PC-3 (cell line): ENCODE results near the gene GAPDH. TPM values are rescaled to one million over a fixed set of nuclear protein-coding genes. Genes with fewer than 3 reads are reported as not detected.
A peak's percentile ranks its signal among the peaks of the same experiment; 100 is the strongest.

Experiments
- ATAC-seq: fragments of 200-7000 bp; cut with Tn5 transposase; 2 replicates; pipeline ENCODE4 v1.9.1; 2020; ENCODE audit warnings: mild to moderate bottlenecking, moderate library complexity
- BruUV-seq: library from RNA; stranded (reverse); fragments of 400-500 nt; replicated peaks from 2 replicates; lab custom pipeline; 2021; lab: Mats Ljungman, UMichigan
- CTCF ChIA-PET: fragments of 300-600 bp; sonication (Branson Sonifier 250); formaldehyde crosslinking; loops from one replicate; lab custom pipeline; 2022; ENCODE audit warnings: antibody characterized with exemption; lab: Charles Lee
- POLR2A ChIA-PET: fragments of 300-600 bp; sonication (Branson Sonifier 250); formaldehyde crosslinking; loops from one replicate; lab custom pipeline; 2022; ENCODE audit warnings: antibody characterized with exemption; ENCODE audit not compliant: unreplicated experiment; lab: Charles Lee
- DNase-seq: peaks from one replicate; pipeline ENCODE4 v3.0.0-alpha.2; 2015
- H2AFZ ChIP-seq: fragments of 300-600 bp; sonication (generic); 2 replicates; pipeline ENCODE4 v1.6.0; 2016; ENCODE audit warnings: antibody characterized with exemption, low read length
- H3F3A ChIP-seq: fragments of 300-600 bp; sonication (generic); one replicate; pipeline ENCODE4 v1.6.0; 2017; ENCODE audit warnings: antibody characterized with exemption, low read length, control low read depth, mild to moderate bottlenecking; ENCODE audit not compliant: unreplicated experiment
- H3K27ac ChIP-seq: fragments of 300-600 bp; sonication (generic); 2 replicates; pipeline ENCODE4 v1.5.1; 2016; ENCODE audit warnings: mild to moderate bottlenecking, low read length
- H3K27me3 ChIP-seq: fragments of 300-600 bp; sonication (generic); 2 replicates; pipeline ENCODE4 v1.6.1; 2016; ENCODE audit warnings: low read length, mixed read lengths
- H3K36me3 ChIP-seq: fragments of 300-600 bp; sonication (generic); 2 replicates; pipeline ENCODE4 v1.6.1; 2016; ENCODE audit warnings: low read depth, mixed run types, low read length, mixed read lengths
- H3K4me1 ChIP-seq: fragments of 300-600 bp; sonication (generic); 2 replicates; pipeline ENCODE4 v1.5.1; 2016; ENCODE audit warnings: low read length; ENCODE audit not compliant: insufficient read depth
- H3K4me2 ChIP-seq: fragments of 300-600 bp; sonication (generic); 2 replicates; pipeline ENCODE4 v1.6.0; 2016; ENCODE audit warnings: low read length
- H3K4me3 ChIP-seq: fragments of 300-600 bp; sonication (generic); 2 replicates; pipeline ENCODE4 v1.5.1; 2016; ENCODE audit warnings: mild to moderate bottlenecking, low read length, mixed read lengths
- H3K79me2 ChIP-seq: fragments of 300-600 bp; sonication (generic); 2 replicates; pipeline ENCODE4 v1.6.1; 2017; ENCODE audit warnings: low read length, mixed read lengths
- H3K9ac ChIP-seq: fragments of 300-600 bp; sonication (generic); 2 replicates; pipeline ENCODE4 v1.6.0; 2016; ENCODE audit warnings: mild to moderate bottlenecking, low read length
- H3K9me2 ChIP-seq: fragments of 300-600 bp; sonication (generic); replicated peaks from 2 replicates; pipeline ENCODE4 v1.6.1; 2016; ENCODE audit warnings: mixed run types, low read length, mixed read lengths
- H3K9me3 ChIP-seq: fragments of 300-600 bp; sonication (generic); 2 replicates; pipeline ENCODE4 v1.6.1; 2016; ENCODE audit warnings: low read length, mixed read lengths
- H4K20me1 ChIP-seq: fragments of 300-600 bp; sonication (generic); 2 replicates; pipeline ENCODE4 v1.6.1; 2016; ENCODE audit warnings: low read length, mixed read lengths
- CTCF ChIP-seq: fragments of 300-600 bp; sonication (generic); conservative IDR thresholded peaks from 2 replicates; pipeline ENCODE4 v1.5.1; 2017; ENCODE audit warnings: antibody characterized with exemption, low read depth, mild to moderate bottlenecking, low read length
- EZH2 ChIP-seq: fragments of 300-600 bp; sonication (generic); IDR thresholded peaks from one replicate; pipeline ENCODE4 v1.6.1; 2017; ENCODE audit warnings: antibody characterized with exemption, mild to moderate bottlenecking, low read length; ENCODE audit not compliant: unreplicated experiment
- EZH2phosphoT487 ChIP-seq: fragments of 300-600 bp; sonication (generic); IDR thresholded peaks from 2 replicates; pipeline ENCODE4 v1.6.1; 2018; ENCODE audit warnings: mild to moderate bottlenecking, antibody characterized with exemption, low read length, borderline replicate concordance
- intact Hi-C: fragments of 100-400 bp; cut with micrococcal nuclease; formaldehyde crosslinking; loops from 2 replicates; pipeline ENCODE4 v1.9.0; 2023
- total RNA-seq: library from RNA; depleted of rRNA; stranded (reverse); fragments of >200 nt; gene quantifications from 2 replicates; pipeline ENCODE4 v1.2.3, GENCODE V29; 2014

GAPDH gene
- total RNA-seq, 1 experiment from 2014 or later, result 7,326 TPM

GRCh38 chr12:6552140-6552551 is 17.8 kb downstream of the GAPDH start:
- ATAC-seq (peak; percentile 46), DNase-seq (no peak)
- Histone ChIP-seq H3K36me3 (peaks cover 7% of the 10 kb centered on the region; the same call in 1 of the 2 replicates), H3F3A (no peaks in the 10 kb centered on the region), H3K9me2 (no peaks in the 10 kb centered on the region), H3K4me3 (no peak overlapping the region), H3K79me2 (no peaks in the 10 kb centered on the region), H2AFZ (no peak overlapping the region), H3K27me3 (no peaks in the 10 kb centered on the region), H3K4me2 (no peak overlapping the region), H3K27ac (no peak overlapping the region), H3K4me1 (peaks cover 19% of the 10 kb centered on the region), H3K9ac (no peak overlapping the region), H3K9me3 (no peaks in the 10 kb centered on the region), H4K20me1 (no peaks in the 10 kb centered on the region)
- no TSS peak for BruUV-seq
- ChIA-PET POLR2A (no interaction called here), CTCF (interaction anchor here (0.6 to 1.0 kb wide), 2 partner anchors 11 to 13 kb away, joined by 3 to 8 read pairs; no protein-coding TSS in a partner anchor)
- TF ChIP-seq CTCF (no peak), EZH2phosphoT487 (no peak), EZH2 (no peak)
- intact Hi-C loops, result no loop called here

GRCh38 chr12:6553051-6553868 is 18.9 kb downstream of the GAPDH start:
- BruUV-seq, result no TSS peak
- ChIA-PET CTCF (interaction anchor here (0.5 to 0.7 kb wide), 2 partner anchors 83 to 136 kb away, joined by 5 read pairs; partner anchors contain the start of gene ZNF384), POLR2A (interaction anchor here (0.5 to 0.6 kb wide), 2 partner anchors 19 kb away, joined by 11 to 36 read pairs; partner anchors contain the start of gene GAPDH)
- Histone ChIP-seq H2AFZ (no peak overlapping the region), H3K9ac (no peak overlapping the region), H3K4me1 (peaks cover 11% of the 10 kb centered on the region), H4K20me1 (no peaks in the 10 kb centered on the region), H3K4me2 (no peak overlapping the region), H3K4me3 (no peak overlapping the region), H3F3A (no peaks in the 10 kb centered on the region), H3K9me2 (no peaks in the 10 kb centered on the region), H3K9me3 (no peaks in the 10 kb centered on the region), H3K27me3 (no peaks in the 10 kb centered on the region), H3K27ac (no peak overlapping the region), H3K79me2 (no peaks in the 10 kb centered on the region), H3K36me3 (peaks cover 13% of the 10 kb centered on the region)
- intact Hi-C loops, result no loop called here
- DNase-seq, result no peak
- ATAC-seq, result peak; percentile 12
- TF ChIP-seq CTCF, result no peak
- no peak for TF ChIP-seq EZH2phosphoT487
- no peak for TF ChIP-seq EZH2
